ENCODE data around the gene PLET1. TPM values are rescaled to one million over a fixed set of nuclear protein-coding genes. Genes with fewer than 3 reads are reported as not detected.

The PLET1 gene
- total and polyA plus RNA-seq, 2 of the 4 experiments (the other 2 are of a cell fraction): not detected

DNA sequence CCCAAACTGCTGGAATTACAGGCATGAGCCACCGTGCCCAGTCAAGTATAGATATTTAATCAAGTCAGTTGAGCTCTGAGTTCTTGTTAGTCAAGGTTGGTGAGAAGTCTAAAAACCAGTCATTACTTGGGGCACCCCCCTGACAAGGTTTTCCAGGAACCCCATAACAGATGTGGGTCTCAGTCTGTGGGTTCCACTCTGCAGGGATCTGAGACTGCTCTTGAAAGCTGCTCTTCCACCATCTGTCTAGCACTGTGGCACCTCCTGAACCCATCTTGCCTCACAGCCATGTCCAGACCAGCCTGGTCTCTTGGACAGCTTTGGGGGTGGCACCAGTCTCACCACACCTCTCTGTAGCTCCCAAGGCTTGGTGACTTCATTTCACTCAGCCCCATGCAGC is 44.3 kb upstream of the PLET1 start:
- Histone ChIP-seq H2AK5ac (ENCODE audit: low read depth, low read length) (peak overlapping the region; percentile 63; the same call in 1 of the 2 replicates), H2BK15ac (ENCODE audit: low read depth, low read length) (no peak overlapping the region), H2BK5ac (ENCODE audit: low read depth, low read length, poor library complexity, severe bottlenecking) (no peak overlapping the region), H3K4me3 (ENCODE audit: insufficient read depth, low read depth, low read length) (no peak overlapping the region), H3K4me2 (ENCODE audit: low read depth, low read length) (no peak overlapping the region), H3K18ac (ENCODE audit: low read depth, low read length) (no peak overlapping the region; the same call in 1 of the 2 replicates), H4K20me1 (ENCODE audit: insufficient read depth, low read length) (no peaks in the 10 kb centered on the region), H3K4ac (ENCODE audit: low read depth, low read length) (no peak overlapping the region), H2AFZ (replicated peaks; ENCODE audit: low read length, poor library complexity) (no peak overlapping the region), H4K91ac (ENCODE audit: insufficient read depth, low read depth, low read length) (0 out of 2 replicates have a peak overlapping the region, but pooled peaks have one; percentile 22), H2BK20ac (ENCODE audit: low read depth, low read length) (0 out of 2 replicates have a peak overlapping the region, but pooled peaks have one; percentile 30), H3K36me3 (ENCODE audit: control insufficient read depth, insufficient read depth, low read length) (no peaks in the 10 kb centered on the region), H4K8ac (ENCODE audit: low read depth in 2 of 2, low read length in 2 of 2) (no peak overlapping the region), H3K27me3 (ENCODE audit: control insufficient read depth, insufficient read depth, low read length) (no peaks in the 10 kb centered on the region), H3K4me1 (ENCODE audit: control insufficient read depth, insufficient read depth, low read length) (peaks cover 9% of the 10 kb centered on the region), H2AK9ac (replicated peaks; ENCODE audit: low read depth, low read length, poor library complexity) (no peak overlapping the region), H3K79me1 (ENCODE audit: low read depth in 1 of 2, low read length in 2 of 2) (no peaks in the 10 kb centered on the region), H3K9ac (ENCODE audit: low read depth, low read length) (no peak overlapping the region), H3K27ac (ENCODE audit: insufficient read depth, low read length) (no peak overlapping the region), H3K9me3 (ENCODE audit: control insufficient read depth, insufficient read depth, low read length) (peaks cover 3% of the 10 kb centered on the region; the same call in 1 of the 2 replicates), H4K5ac (ENCODE audit: low read depth, low read length) (no peak overlapping the region), H3K14ac (replicated peaks; ENCODE audit: low read depth, low read length) (0 out of 2 replicates have a peak overlapping the region, but pooled peaks have one; percentile 4), H3K56ac (ENCODE audit: extremely low read depth, insufficient read depth, low read length) (no peak overlapping the region), H2BK120ac (ENCODE audit: low read depth, low read length) (no peak overlapping the region), H3K9me1 (ENCODE audit: insufficient read depth, low read length) (peaks cover 13% of the 10 kb centered on the region; the same call in 1 of the 2 replicates), H3K23ac (ENCODE audit: low read depth, low read length) (no peak overlapping the region)
- intact Hi-C loops (cut with micrococcal nuclease) (loop anchor here (10.0 kb wide), 1 partner anchor 1570 kb away; the partner anchor contains the start of gene USP28), in situ Hi-C loops (cut with MboI; ENCODE audit: low sequenced_read_pairs) (no loop called here), dilution Hi-C loops (cut with HindIII; ENCODE audit: low sequenced_read_pairs, unreplicated experiment) (no loop called here)
- no peak for TF ChIP-seq MAFK (IDR thresholded peaks at IDR 0.05; ENCODE audit: low read depth, low read length)
- no peak for TF ChIP-seq MAZ (IDR thresholded peaks at IDR 0.05; ENCODE audit: borderline replicate concordance, low read depth, low read length)
- no peak for TF ChIP-seq BHLHE40 (IDR thresholded peaks at IDR 0.05; ENCODE audit: low read depth, low read length)
- TF ChIP-seq, protein P1, sequence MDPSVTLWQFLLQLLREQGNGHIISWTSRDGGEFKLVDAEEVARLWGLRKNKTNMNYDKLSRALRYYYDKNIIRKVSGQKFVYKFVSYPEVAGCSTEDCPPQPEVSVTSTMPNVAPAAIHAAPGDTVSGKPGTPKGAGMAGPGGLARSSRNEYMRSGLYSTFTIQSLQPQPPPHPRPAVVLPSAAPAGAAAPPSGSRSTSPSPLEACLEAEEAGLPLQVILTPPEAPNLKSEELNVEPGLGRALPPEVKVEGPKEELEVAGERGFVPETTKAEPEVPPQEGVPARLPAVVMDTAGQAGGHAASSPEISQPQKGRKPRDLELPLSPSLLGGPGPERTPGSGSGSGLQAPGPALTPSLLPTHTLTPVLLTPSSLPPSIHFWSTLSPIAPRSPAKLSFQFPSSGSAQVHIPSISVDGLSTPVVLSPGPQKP (IDR thresholded peaks at IDR 0.05; ENCODE audit: borderline replicate concordance, low read depth, low read length): no peak
- TF ChIP-seq FOS (IDR thresholded peaks at IDR 0.05; ENCODE audit: low read depth, low read length): no peak
- TF ChIP-seq CEBPB (IDR thresholded peaks at IDR 0.05; ENCODE audit: low read depth, low read length): no peak
- no peak for TF ChIP-seq NFE2L2 (IDR thresholded peaks at IDR 0.05; ENCODE audit: low read depth, low read length)
- no peak for TF ChIP-seq RAD21 (IDR thresholded peaks at IDR 0.05; ENCODE audit: low read length)
- TF ChIP-seq, protein P2, sequence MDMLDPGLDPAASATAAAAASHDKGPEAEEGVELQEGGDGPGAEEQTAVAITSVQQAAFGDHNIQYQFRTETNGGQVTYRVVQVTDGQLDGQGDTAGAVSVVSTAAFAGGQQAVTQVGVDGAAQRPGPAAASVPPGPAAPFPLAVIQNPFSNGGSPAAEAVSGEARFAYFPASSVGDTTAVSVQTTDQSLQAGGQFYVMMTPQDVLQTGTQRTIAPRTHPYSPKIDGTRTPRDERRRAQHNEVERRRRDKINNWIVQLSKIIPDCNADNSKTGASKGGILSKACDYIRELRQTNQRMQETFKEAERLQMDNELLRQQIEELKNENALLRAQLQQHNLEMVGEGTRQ (IDR thresholded peaks at IDR 0.05; ENCODE audit: low read depth, low read length): no peak
- WGBS, 2 experiments (ENCODE audit: extremely low coverage in 2 of 2, insufficient read length in 1 of 2): no CpG with 5 or more reads among the region's 1 CpG
- ATAC-seq (ENCODE audit: low read depth) (no peak), DNase-seq (no peak)
- CTCF ChIA-PET: no interaction called here
- no TSS peak for BruUV-seq (replicated peaks)
- POLR2A ChIA-PET (ENCODE audit: unreplicated experiment): no interaction called here
